GM12878 (cell line): ENCODE measurements around the gene SCARF2. TPM values are rescaled to one million over a fixed set of nuclear protein-coding genes. Genes with fewer than 3 reads are reported as not detected.
"Not testable (repeated sequence)": the region's sequence is repeated elsewhere in the genome, so short reads cannot be mapped to it uniquely, and the experiment has no call there.

Experiments used
- ATAC-seq: fragments of 200-7000 bp; cut with Tn5 transposase; 3 replicates; pipeline ENCODE4 v1.9.1; 2020; ENCODE audit warnings: mild to moderate bottlenecking, moderate library complexity
- BruUV-seq: library from RNA; stranded (reverse); fragments of 400-500 nt; replicated peaks from 2 replicates; lab custom pipeline; 2021; lab: Mats Ljungman, UMichigan
- CTCF ChIA-PET: fragments of 300-600 bp; sonication (Branson Sonifier 250); formaldehyde crosslinking; extraction: SDS; loops from one replicate; lab custom pipeline; 2021; ENCODE audit warnings: inconsistent platforms; lab: Yijun Ruan, JAX
- POLR2A ChIA-PET: fragments of 350-600 bp; formaldehyde crosslinking; extraction: SDS; loops from one replicate; lab custom pipeline; 2021; ENCODE audit warnings: inconsistent platforms; lab: Charles Lee
- RAD21 ChIA-PET: fragments of 300-600 bp; sonication (Branson Sonifier 250); formaldehyde crosslinking; loops from one replicate; lab custom pipeline; 2023; ENCODE audit warnings: antibody characterized with exemption; ENCODE audit not compliant: unreplicated experiment; lab: Charles Lee
- SMC1A ChIA-PET: fragments of 300-600 bp; sonication (Branson Sonifier 250); formaldehyde crosslinking; loops from one replicate; lab custom pipeline; 2023; ENCODE audit not compliant: unreplicated experiment, uncharacterized antibody; lab: Charles Lee
- DNase-seq: peaks from one replicate; pipeline ENCODE4 v3.0.0-alpha.2; 2011; ENCODE audit warnings: low read depth, low spot score
- FAIRE-seq: peaks from 3 replicates; lab custom pipeline; 2011; peaks lifted over from hg19 to GRCh38; lab: Jason Lieb, UNC
- H2AFZ ChIP-seq: 2 replicates; pipeline ENCODE4 v1.6.0; 2011; ENCODE audit warnings: low read depth, low read length, control low read depth; ENCODE audit not compliant: control insufficient read depth
- H3K27ac ChIP-seq: 2 replicates; pipeline ENCODE4 v1.5.1; 2011; ENCODE audit warnings: control low read depth; ENCODE audit not compliant: control insufficient read depth, insufficient read depth
- H3K27me3 ChIP-seq, 2 experiments: replicated peaks in 1 of 2; 2 replicates each; pipeline versions ENCODE4 v1.6.0 to v1.6.1; 2011; ENCODE audit warnings: low read length in 1 of 2; ENCODE audit not compliant: control insufficient read depth in 2 of 2, insufficient read depth in 2 of 2
- H3K36me3 ChIP-seq, 2 experiments: 2 replicates each; pipeline ENCODE4 v1.5.1; 2011; ENCODE audit warnings: low read length in 1 of 2; ENCODE audit not compliant: control insufficient read depth in 2 of 2, insufficient read depth in 2 of 2
- H3K4me1 ChIP-seq: 2 replicates; pipeline ENCODE4 v1.6.1; 2011; ENCODE audit warnings: mild to moderate bottlenecking, low read length, moderate library complexity, mixed read lengths; ENCODE audit not compliant: control insufficient read depth, insufficient read depth
- H3K4me2 ChIP-seq: 2 replicates; pipeline ENCODE4 v1.6.0; 2011; ENCODE audit warnings: control low read depth; ENCODE audit not compliant: control insufficient read depth, insufficient read depth
- H3K4me3 ChIP-seq: fragments of 200-600 bp; sonication (generic); 2 replicates; pipeline ENCODE4 v1.5.1; 2016
- H3K79me2 ChIP-seq: 2 replicates; pipeline ENCODE4 v1.6.0; 2011; ENCODE audit warnings: low read length; ENCODE audit not compliant: control insufficient read depth, insufficient read depth
- H3K9ac ChIP-seq: 2 replicates; pipeline ENCODE4 v1.8.0; 2011; ENCODE audit warnings: low read length, control low read depth, mixed read lengths; ENCODE audit not compliant: control insufficient read depth, insufficient read depth
- H3K9me3 ChIP-seq: replicated peaks from 3 replicates; pipeline ENCODE4 v1.5.1; 2011; ENCODE audit warnings: mild to moderate bottlenecking, low read length; ENCODE audit not compliant: control insufficient read depth, insufficient read depth
- H4K20me1 ChIP-seq: 2 replicates; pipeline ENCODE4 v1.6.0; 2011; ENCODE audit not compliant: control insufficient read depth, insufficient read depth
- GATAD2B ChIP-seq: fragments of 450-650 bp; conservative IDR thresholded peaks from 2 replicates; pipeline ENCODE4 v1.6.1; 2017; ENCODE audit warnings: low read depth, mild to moderate bottlenecking, moderate library complexity
- HSF1 ChIP-seq: fragments of 150-350 bp; IDR thresholded peaks from 2 replicates; pipeline ENCODE4 v1.6.1; 2014; ENCODE audit warnings: mild to moderate bottlenecking, low read depth, low read length
- MAX ChIP-seq: IDR thresholded peaks from 2 replicates; pipeline ENCODE4 v1.6.1; 2012; ENCODE audit warnings: low read depth, low read length, improper control_type of control experiment
- MYC ChIP-seq: IDR thresholded peaks from 2 replicates; pipeline ENCODE4 v1.6.1; 2011; ENCODE audit warnings: mild to moderate bottlenecking, low read length, moderate library complexity, inconsistent platforms; ENCODE audit not compliant: insufficient read depth, insufficient replicate concordance, insufficient read length, severe bottlenecking
- PML ChIP-seq: IDR thresholded peaks from 2 replicates; pipeline ENCODE4 v1.6.1; 2012; ENCODE audit warnings: low read length, inconsistent platforms
- RELA ChIP-seq: fragments of 450-650 bp; IDR thresholded peaks from 2 replicates; pipeline ENCODE4 v1.8.0; 2014; ENCODE audit warnings: borderline replicate concordance; ENCODE audit not compliant: partially characterized antibody
- YBX1 ChIP-seq: fragments of 450-650 bp; IDR thresholded peaks from 2 replicates; pipeline ENCODE4 v1.6.1; 2016; ENCODE audit warnings: antibody characterized with exemption
- ZBTB4 ChIP-seq: fragments of 450-650 bp; formaldehyde crosslinking; IDR thresholded peaks from 2 replicates; pipeline ENCODE4 v1.4.0; 2022; ENCODE audit warnings: mild to moderate bottlenecking, moderate library complexity
- WGBS: methylation state at CpG from one replicate; pipeline ENCODE4 v1.1.6; 2016; ENCODE audit warnings: low lambda C conversion rate; ENCODE audit not compliant: insufficient replicate concordance, insufficient coverage; ENCODE audit errors: missing lambda C conversion rate; 5-methylcytosine and 5-hydroxymethylcytosine counted together
- in situ Hi-C: fragments of 300-500 bp; cut with MboI; formaldehyde crosslinking; loops from 9 replicates; pipeline ENCODE4 v1.14.3; 2018; ENCODE audit warnings: mixed read lengths
- intact Hi-C: fragments of 100-400 bp; cut with micrococcal nuclease; formaldehyde crosslinking; loops from one replicate; pipeline ENCODE4 v1.14.2; 2022; ENCODE audit not compliant: unreplicated experiment
- polyA plus RNA-seq, 11 experiments: library from polyadenylated mRNA; depleted of rRNA in 4 of 11; unstranded in 6 of 11; stranded (reverse) in 5 of 11; fragments of >200 nt; fragmentation: Nextera tagmentation in 4 of 11; fragmentation: Illumina TruSeq in 1 of 11; extraction: Ambion mirVana in 4 of 11; extraction: Trizol in 1 of 11; gene quantifications; 1 replicate in 1 of 11; 2 replicates in 10 of 11; pipeline versions ENCODE4 v1.2.1 to v1.2.3, GENCODE V29; 2011 to 2016; ENCODE audit warnings: inconsistent platforms in 2 of 11, missing spikeins in 2 of 11, low read depth in 1 of 11
- total RNA-seq, 4 experiments: library from RNA; depleted of rRNA in 3 of 4; stranded (reverse); fragments of >200 nt in 3 of 4; fragmentation: Illumina TruSeq in 1 of 4; extraction: Trizol in 1 of 4; gene quantifications; 2 replicates each; pipeline versions ENCODE4 v1.2.1 to v1.2.3, GENCODE V29; 2013 to 2021

Gene SCARF2
- total and polyA plus RNA-seq, 10 of the 15 experiments (the other 5 are each of a cell fraction or from before 2014, with no cell fraction given), result 0.01 to 0.74 (median 0.17) TPM; not detected in 5

- intact Hi-C loops, result no loop called here
- TF ChIP-seq HSF1 (no peak), PML (no peak), GATAD2B (no peak), YBX1 (no peak), ZBTB4 (no peak), RELA (no peak), MAX (no peak), MYC (no peak)
Measured at GRCh38 chr22:20479612-20480196, 42.1 kb upstream of the SCARF2 start.

GRCh38 chr22:20478059-20478458 lies 40.4 kb upstream of the SCARF2 start:
- H3K9ac ChIP-seq, H3K79me2 ChIP-seq, ATAC-seq, H3K27me3 ChIP-seq, BruUV-seq, SMC1A ChIA-PET, H3K4me1 ChIP-seq, in situ Hi-C loops, H3K4me3 ChIP-seq, CTCF ChIA-PET, DNase-seq, H2AFZ ChIP-seq, RAD21 ChIA-PET, FAIRE-seq, H3K4me2 ChIP-seq, H3K9me3 ChIP-seq, H3K27ac ChIP-seq, H3K36me3 ChIP-seq, intact Hi-C loops, H4K20me1 ChIP-seq, POLR2A ChIA-PET: not testable (repeated sequence)
- 100% methylated on average over 6 of the region's 6 CpGs for WGBS

More at GRCh38 chr22:20479612-20480196, 42.1 kb upstream of the SCARF2 start:
- Histone ChIP-seq H3K4me2 (no peak overlapping the region), H3K27me3 (no peaks in the 10 kb centered on the region), H4K20me1 (no peaks in the 10 kb centered on the region), H3K4me3 (no peak overlapping the region), H3K9ac (no peak overlapping the region), H3K9me3 (no peaks in the 10 kb centered on the region), H3K79me2 (no peaks in the 10 kb centered on the region), H2AFZ (no peak overlapping the region), H3K36me3 (no peaks in the 10 kb centered on the region; a peak in 2 of 4 replicates), H3K27ac (no peak overlapping the region), H3K4me1 (no peaks in the 10 kb centered on the region)
- ATAC-seq, result no peak
- no TSS peak for BruUV-seq
- ChIA-PET POLR2A (no interaction called here), CTCF (no interaction called here), SMC1A (no interaction called here), RAD21 (no interaction called here)
- WGBS, result 87% methylated on average over 1 of the region's 1 CpG
- in situ Hi-C loops, result no loop called here
- DNase-seq, result no peak
- no peak for FAIRE-seq
